Endothelial cell (in vitro differentiated cells): ENCODE results near the gene BRD3. TPM values are rescaled to one million over a fixed set of nuclear protein-coding genes. Genes with fewer than 3 reads are reported as not detected.

ENCODE experiments used
- DNase-seq: peaks from one replicate; pipeline ENCODE4 v3.0.0; 2021; ENCODE audit warnings: low spot score
- H3K27ac Mint-ChIP-seq: one replicate; pipeline ENCODE4 v1.8.0; 2021; ENCODE audit warnings: mixed read lengths, inconsistent platforms; ENCODE audit not compliant: unreplicated experiment
- H3K27me3 Mint-ChIP-seq: one replicate; pipeline ENCODE4 v1.8.0; 2021; ENCODE audit warnings: mild to moderate bottlenecking, moderate library complexity, mixed read lengths, inconsistent platforms; ENCODE audit not compliant: unreplicated experiment
- H3K36me3 Mint-ChIP-seq: one replicate; pipeline ENCODE4 v1.8.0; 2021; ENCODE audit warnings: mild to moderate bottlenecking, low read depth, mixed read lengths, inconsistent platforms; ENCODE audit not compliant: unreplicated experiment
- H3K4me1 Mint-ChIP-seq: one replicate; pipeline ENCODE4 v1.8.0; 2021; ENCODE audit warnings: mild to moderate bottlenecking, mixed read lengths, inconsistent platforms; ENCODE audit not compliant: unreplicated experiment
- H3K4me3 Mint-ChIP-seq: one replicate; pipeline ENCODE4 v1.8.0; 2021; ENCODE audit warnings: mild to moderate bottlenecking, mixed read lengths, inconsistent platforms; ENCODE audit not compliant: unreplicated experiment
- H3K9me3 Mint-ChIP-seq: one replicate; pipeline ENCODE4 v1.8.0; 2021; ENCODE audit warnings: mixed read lengths, inconsistent platforms; ENCODE audit not compliant: unreplicated experiment
- total RNA-seq: library from RNA; stranded (reverse); fragmentation: NEBNext Ultra II Directional; extraction: Animal tissue kit (Norgen Biotek cat#: 25700); gene quantifications from one replicate; pipeline ENCODE4 v1.2.1, GENCODE V29; 2021; ENCODE audit not compliant: unreplicated experiment
- TF ChIP-seq, protein P1 (sequence below): fragments of 200-600 bp; sonication (generic); IDR thresholded peaks from one replicate; pipeline ENCODE4 v1.5.0; 2021; ENCODE audit warnings: antibody characterized with exemption; ENCODE audit not compliant: unreplicated experiment

BRD3 gene
- total RNA-seq, 1 donor from 2014 or later = 56.2 TPM

DNA sequence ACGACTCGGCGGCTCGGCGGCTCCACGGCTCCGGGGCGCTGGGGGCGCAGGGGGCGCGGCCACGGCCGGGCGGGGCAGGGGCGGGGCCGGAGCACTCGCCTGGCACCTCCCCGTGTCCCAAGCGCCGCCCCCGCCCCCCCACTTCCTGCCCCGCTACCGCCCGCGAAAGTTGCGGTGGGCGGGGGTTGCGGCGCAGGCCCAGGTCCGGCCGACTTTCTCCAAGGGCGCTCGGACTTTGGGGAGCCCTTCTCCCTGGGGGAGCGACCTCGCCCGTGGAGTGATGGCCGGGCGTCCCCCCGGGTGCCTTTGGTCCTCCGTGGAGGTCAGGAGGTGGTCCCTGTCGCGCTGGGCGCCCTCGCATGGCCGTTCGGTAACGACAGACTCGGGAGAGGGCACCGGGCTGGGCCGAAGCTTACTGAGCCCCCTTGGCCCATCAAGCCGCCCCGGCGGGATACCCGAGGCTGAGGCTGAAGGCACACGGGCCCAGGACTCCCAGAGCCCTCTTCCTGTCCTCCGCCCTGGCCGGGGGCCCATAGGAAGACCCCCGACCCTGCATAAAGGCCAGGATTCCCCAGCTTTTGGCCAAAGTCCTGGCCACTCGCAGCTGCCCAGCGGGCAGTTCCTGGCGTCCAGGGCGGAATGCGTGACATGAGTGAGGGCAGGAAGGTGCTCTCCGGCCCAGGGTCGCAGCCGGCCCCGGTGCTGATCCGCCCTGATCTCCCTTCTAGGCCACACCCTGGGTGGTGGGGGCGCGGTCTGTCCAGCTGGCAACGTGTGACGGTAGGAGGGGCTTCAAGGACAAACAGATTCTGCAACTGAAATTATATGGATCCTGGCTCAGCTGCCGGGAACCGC, 74.8 kb downstream of the BRD3 start:
- TF ChIP-seq, protein P1, sequence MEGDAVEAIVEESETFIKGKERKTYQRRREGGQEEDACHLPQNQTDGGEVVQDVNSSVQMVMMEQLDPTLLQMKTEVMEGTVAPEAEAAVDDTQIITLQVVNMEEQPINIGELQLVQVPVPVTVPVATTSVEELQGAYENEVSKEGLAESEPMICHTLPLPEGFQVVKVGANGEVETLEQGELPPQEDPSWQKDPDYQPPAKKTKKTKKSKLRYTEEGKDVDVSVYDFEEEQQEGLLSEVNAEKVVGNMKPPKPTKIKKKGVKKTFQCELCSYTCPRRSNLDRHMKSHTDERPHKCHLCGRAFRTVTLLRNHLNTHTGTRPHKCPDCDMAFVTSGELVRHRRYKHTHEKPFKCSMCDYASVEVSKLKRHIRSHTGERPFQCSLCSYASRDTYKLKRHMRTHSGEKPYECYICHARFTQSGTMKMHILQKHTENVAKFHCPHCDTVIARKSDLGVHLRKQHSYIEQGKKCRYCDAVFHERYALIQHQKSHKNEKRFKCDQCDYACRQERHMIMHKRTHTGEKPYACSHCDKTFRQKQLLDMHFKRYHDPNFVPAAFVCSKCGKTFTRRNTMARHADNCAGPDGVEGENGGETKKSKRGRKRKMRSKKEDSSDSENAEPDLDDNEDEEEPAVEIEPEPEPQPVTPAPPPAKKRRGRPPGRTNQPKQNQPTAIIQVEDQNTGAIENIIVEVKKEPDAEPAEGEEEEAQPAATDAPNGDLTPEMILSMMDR = no peak
- DNase-seq = peak; percentile 70
- Mint-ChIP-seq H3K9me3 (no peaks in the 10 kb centered on the region), H3K4me1 (no peaks in the 10 kb centered on the region), H3K4me3 (peak overlapping the region; percentile 67), H3K36me3 (no peaks in the 10 kb centered on the region), H3K27ac (no peak overlapping the region), H3K27me3 (peaks cover 3% of the 10 kb centered on the region)

DNA sequence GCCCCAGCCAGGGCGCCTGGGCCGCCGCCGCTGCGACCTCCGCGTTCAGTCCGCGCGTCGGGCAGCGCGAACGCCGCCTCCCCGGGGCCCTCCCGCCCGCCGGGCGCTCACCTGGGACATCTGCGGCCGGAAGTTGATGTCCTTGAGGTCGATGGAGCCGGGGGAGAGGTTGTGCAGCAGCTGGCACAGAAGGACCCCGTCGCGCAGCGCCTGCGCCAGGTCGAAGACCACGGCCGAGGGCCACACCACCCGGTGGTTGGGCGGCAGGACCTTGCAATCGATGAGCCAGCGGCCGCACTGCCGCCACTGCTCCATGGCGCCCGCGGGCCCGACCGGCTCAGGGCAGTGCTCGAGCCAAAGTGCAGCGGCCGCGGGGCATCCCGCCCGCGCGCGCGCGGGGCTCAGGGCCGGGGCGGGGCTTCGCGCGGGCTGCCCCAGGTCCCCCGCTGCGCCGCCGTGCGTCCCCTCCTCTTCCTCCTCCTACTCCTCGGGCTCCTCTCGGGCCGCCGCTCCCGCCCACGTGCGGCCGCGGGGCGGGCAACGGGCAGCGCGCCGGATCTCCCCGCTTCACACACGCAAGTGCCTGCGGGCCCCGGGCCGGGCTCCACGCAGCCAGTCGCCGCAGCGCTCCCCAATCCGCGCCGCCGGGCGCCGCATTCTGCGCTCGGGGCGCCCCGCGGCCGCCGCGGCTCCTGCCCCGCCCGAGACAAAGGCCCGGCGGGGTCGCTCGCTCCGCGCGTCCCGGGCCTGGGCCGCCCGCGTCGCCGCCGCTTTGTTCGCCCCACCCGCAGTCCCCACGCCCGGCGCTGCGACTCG, 75.7 kb downstream of the BRD3 start, which contains the start of gene VAV2:
Gene VAV2 (minus strand): TSS at position 361 of the 816 bp plus-strand sequence. CDS start 46 bp downstream, at position 315.
- peak within 1 kb of the TSS; percentile 89 for H3K4me3 Mint-ChIP-seq
- TF ChIP-seq, protein P1 = no peak
- DNase-seq = peak; percentile 62
- H3K36me3 Mint-ChIP-seq = no peaks in the 10 kb centered on the region
- no peaks in the 10 kb centered on the region for H3K9me3 Mint-ChIP-seq
- no peaks in the 10 kb centered on the region for H3K4me1 Mint-ChIP-seq
- H3K27me3 Mint-ChIP-seq = peaks cover 5% of the 10 kb centered on the region
- H3K27ac Mint-ChIP-seq = no peak within 1 kb of the TSS

DNA sequence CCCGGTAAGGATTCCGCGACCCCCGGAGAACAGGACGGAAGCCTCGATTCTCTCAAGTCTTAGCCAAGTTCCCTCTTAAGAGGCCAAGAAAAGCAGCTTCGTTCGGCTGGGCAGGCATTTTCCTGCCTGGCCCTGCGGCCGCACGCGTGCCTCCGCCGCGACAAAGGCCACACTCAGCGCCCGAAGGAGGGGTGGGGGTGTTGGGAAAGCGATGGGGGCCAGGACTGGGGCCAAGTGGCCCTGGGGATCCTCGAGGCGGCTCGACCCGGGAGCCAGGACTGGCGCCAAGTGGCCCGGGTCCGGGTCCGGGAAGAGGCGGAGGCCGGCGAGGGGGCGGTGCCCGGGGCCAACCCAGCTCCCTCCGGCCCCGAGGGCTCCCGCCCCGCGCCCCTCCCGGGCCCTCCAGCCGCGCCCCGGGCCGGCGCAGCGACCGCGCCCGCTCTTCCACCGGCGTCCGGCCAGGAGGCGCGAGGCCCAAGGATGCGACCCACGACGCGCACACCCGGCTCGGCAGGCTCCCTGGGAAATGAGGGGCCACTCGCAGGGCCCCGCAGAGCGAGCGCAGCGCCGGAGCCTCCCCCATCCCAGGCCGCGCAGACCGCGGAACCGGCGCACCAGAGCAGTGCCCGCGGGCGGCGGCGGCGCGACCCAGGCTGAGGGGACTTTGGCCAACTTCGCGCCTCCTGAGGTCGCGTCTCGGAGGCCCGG, 76.5 kb downstream of the BRD3 start:
- peak overlapping the region; percentile 89 for H3K4me3 Mint-ChIP-seq
- TF ChIP-seq, protein P1 = no peak
- no peak overlapping the region for H3K27ac Mint-ChIP-seq
- DNase-seq = peak; percentile 23
- H3K9me3 Mint-ChIP-seq = no peaks in the 10 kb centered on the region
- no peaks in the 10 kb centered on the region for H3K4me1 Mint-ChIP-seq
- no peaks in the 10 kb centered on the region for H3K36me3 Mint-ChIP-seq
- H3K27me3 Mint-ChIP-seq = peaks cover 5% of the 10 kb centered on the region

DNA sequence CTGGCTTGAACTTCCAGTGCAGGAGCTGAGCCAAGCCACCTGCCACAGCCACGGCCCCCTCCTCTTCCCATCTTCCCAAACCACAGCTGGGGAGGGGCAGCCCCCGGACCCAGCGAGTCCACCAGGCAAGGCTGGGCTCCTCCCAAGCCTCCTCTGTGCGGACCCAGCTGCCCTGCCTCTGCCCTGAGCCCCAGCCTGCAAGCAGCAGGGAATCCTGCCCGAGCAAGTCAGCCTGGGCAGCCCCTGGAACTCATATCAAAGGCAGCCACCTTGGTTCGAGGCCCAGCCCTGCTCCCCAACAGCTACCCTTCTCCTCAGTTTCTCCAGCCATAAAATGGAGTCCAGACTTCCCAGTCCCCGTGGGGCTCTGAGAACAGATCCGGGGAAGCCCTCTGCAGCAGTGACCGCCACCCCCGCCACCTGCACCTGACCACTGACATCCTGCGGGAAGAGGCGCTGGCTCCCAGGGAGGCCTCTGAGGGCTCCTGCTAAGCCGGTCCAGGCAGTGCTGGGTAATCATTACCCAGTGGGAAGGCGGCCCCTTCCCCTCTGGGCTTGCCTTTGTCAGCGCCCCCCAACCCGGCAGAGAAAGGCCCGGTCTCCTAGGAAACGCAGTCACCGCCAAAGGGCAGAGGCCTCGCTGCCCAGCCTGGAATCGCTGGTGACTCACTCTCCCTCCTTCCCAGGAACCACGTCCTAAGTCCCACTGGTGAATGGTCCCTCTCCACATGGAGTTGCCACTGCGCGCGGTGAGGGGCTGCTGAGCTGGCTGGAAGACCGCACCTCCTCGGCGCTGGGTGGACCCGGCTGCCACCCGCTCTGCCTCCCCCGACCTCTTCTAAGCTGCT, 77.2 kb downstream of the BRD3 start:
- Mint-ChIP-seq H3K4me3 (peak overlapping the region; percentile 89), H3K4me1 (no peaks in the 10 kb centered on the region), H3K27me3 (peaks cover 6% of the 10 kb centered on the region), H3K36me3 (no peaks in the 10 kb centered on the region), H3K27ac (no peak overlapping the region), H3K9me3 (no peaks in the 10 kb centered on the region)
- TF ChIP-seq, protein P1 = no peak
- DNase-seq = peak; percentile 26
